Mesodermal cell (in vitro differentiated cells): ENCODE measurements around the gene GPR82.

ENCODE experiments used
- H3K27ac ChIP-seq: 2 replicates; pipeline ENCODE4 v1.7.0; 2013; ENCODE audit warnings: mild to moderate bottlenecking, low read depth, low read length, moderate library complexity; ENCODE audit not compliant: severe bottlenecking
- H3K36me3 ChIP-seq: 2 replicates; pipeline ENCODE4 v1.7.1; 2013; ENCODE audit warnings: mild to moderate bottlenecking, low read length, moderate library complexity; ENCODE audit not compliant: control insufficient read depth, insufficient read depth
- H3K4me1 ChIP-seq: one replicate; pipeline ENCODE4 v1.7.1; 2013; ENCODE audit warnings: mild to moderate bottlenecking, low read length; ENCODE audit not compliant: insufficient read depth, control insufficient read depth, poor library complexity, severe bottlenecking
- H3K4me3 ChIP-seq: 2 replicates; pipeline ENCODE4 v1.7.0; 2013; ENCODE audit warnings: low read length, control low read depth, mild to moderate bottlenecking; ENCODE audit not compliant: insufficient read depth, poor library complexity, severe bottlenecking; ENCODE audit errors: extremely low read depth
- H3K9me3 ChIP-seq: 2 replicates; pipeline ENCODE4 v1.7.1; 2013; ENCODE audit warnings: mild to moderate bottlenecking, low read length, moderate library complexity; ENCODE audit not compliant: control insufficient read depth
- WGBS, 2 experiments: methylation state at CpG; one replicate each; pipeline ENCODE4 v1.1.5; 2013; ENCODE audit warnings: missing lambda C conversion rate in 2 of 2; ENCODE audit not compliant: insufficient coverage in 2 of 2; 5-methylcytosine and 5-hydroxymethylcytosine counted together

GPR82 gene

GRCh38 chrX:41695426-41695825, 28.6 kb upstream of the GPR82 start:
- H3K4me1 ChIP-seq, result no peaks in the 10 kb centered on the region
- no peaks in the 10 kb centered on the region for H3K36me3 ChIP-seq
- no peaks in the 10 kb centered on the region for H3K9me3 ChIP-seq
- H3K4me3 ChIP-seq, result no peak overlapping the region
- WGBS, 2 experiments, result no CpG with 5 or more reads among the region's 7 CpGs
- H3K27ac ChIP-seq, result no peak overlapping the region

GRCh38 chrX:41703574-41704029, 20.4 kb upstream of the GPR82 start:
- Histone ChIP-seq H3K27ac (no peak overlapping the region), H3K4me1 (no peaks in the 10 kb centered on the region), H3K36me3 (no peaks in the 10 kb centered on the region), H3K9me3 (no peaks in the 10 kb centered on the region), H3K4me3 (no peak overlapping the region)

DNA sequence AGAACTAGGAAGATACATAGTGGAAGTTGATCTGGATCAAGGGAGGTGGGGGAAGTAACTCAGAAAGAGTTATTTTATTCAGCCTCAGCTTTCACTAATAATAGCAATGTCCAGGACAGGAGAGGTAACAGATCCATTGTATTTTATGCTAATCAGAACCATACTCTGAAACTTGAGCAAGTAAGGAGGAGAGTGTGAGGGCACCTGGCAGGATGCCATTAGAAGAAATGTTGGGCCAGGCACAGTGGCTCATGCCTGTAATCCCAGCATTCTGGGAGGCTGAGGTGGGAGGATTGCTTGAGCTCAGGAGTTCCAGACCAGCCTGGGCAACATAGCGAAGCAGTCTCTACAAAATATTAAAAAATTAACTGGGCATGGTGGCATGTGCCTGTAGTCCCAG, 18.9 kb upstream of the GPR82 start:
- Histone ChIP-seq H3K36me3 (no peaks in the 10 kb centered on the region), H3K4me3 (no peak overlapping the region), H3K4me1 (no peaks in the 10 kb centered on the region), H3K9me3 (no peaks in the 10 kb centered on the region), H3K27ac (no peak overlapping the region)
- no CpG with 5 or more reads among the region's 1 CpG for WGBS, 2 experiments

GRCh38 chrX:41705680-41706374, 18.2 kb upstream of the GPR82 start:
- Histone ChIP-seq H3K9me3 (no peaks in the 10 kb centered on the region), H3K27ac (no peak overlapping the region), H3K4me3 (no peak overlapping the region), H3K4me1 (no peaks in the 10 kb centered on the region), H3K36me3 (no peaks in the 10 kb centered on the region)
- no CpG with 5 or more reads among the region's 3 CpGs for WGBS, 2 experiments

DNA sequence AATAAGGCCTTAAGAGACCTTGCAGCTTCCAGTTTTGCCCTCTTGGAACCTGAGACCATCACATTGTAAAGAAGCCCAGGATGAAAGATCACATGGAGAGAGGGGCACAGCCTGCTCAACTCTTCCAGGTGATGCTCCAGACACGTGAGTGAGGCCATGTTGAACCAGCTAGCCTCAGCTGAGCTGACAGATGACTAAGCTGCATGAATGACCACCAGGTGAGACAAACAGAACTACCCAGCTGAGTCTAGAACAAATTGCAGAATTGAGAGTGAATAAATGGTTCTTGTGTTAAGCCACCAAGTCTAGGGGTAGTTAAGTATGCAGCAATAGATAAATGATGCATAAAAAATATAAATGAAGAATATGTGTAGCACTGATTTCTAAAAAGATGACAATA, 16.8 kb upstream of the GPR82 start:
- WGBS, 2 experiments, result 88 to 100% methylated on average over 1 of the region's 1 CpG
- H3K27ac ChIP-seq, result no peak overlapping the region
- H3K9me3 ChIP-seq, result no peaks in the 10 kb centered on the region
- no peaks in the 10 kb centered on the region for H3K4me1 ChIP-seq
- H3K4me3 ChIP-seq, result no peak overlapping the region
- H3K36me3 ChIP-seq, result no peaks in the 10 kb centered on the region

GRCh38 chrX:41708486-41708885, 15.5 kb upstream of the GPR82 start:
- no peaks in the 10 kb centered on the region for H3K4me1 ChIP-seq
- no CpG with 5 or more reads among the region's 3 CpGs for WGBS, 2 experiments

DNA sequence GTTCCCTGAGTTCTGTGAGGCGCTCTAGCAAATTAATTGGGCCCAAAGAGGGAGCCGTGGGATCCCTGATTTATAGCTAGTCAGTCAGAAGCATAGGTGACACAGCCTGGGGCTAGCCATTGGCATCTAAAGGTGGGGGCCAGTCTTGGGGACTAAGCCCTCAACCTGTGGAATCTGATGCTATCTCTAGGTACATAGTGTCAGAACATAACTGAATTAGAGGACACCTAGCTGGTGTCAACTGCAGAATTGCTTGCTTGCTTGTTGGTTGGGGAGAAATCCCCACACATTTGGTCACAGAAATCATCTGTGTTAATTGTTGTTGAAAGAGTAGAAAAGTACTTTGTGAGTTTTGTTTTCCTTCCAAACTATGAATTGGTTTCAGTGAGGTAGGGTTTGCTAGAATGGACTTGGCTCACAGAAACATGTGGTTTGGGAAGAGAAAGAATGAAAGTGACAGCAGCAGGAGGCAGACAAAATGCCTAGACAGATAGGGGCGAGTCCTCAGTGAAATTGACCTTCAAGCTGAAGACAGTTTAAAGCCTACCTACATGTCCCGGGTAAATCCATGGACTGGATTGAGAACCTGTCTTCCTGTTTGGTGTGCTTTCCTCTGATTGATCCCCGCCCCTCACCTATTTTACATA, 12.8 kb upstream of the GPR82 start:
- Histone ChIP-seq H3K4me3 (no peak overlapping the region), H3K4me1 (no peaks in the 10 kb centered on the region), H3K36me3 (no peaks in the 10 kb centered on the region), H3K27ac (no peak overlapping the region), H3K9me3 (no peaks in the 10 kb centered on the region)
- 70 to 77% methylated on average over 2 of the region's 5 CpGs for WGBS, 2 experiments

More at GRCh38 chrX:41708486-41708885, 15.5 kb upstream of the GPR82 start:
- H3K27ac ChIP-seq, result no peak overlapping the region
- no peak overlapping the region for H3K4me3 ChIP-seq
- H3K9me3 ChIP-seq, result no peaks in the 10 kb centered on the region
- H3K36me3 ChIP-seq, result no peaks in the 10 kb centered on the region

DNA sequence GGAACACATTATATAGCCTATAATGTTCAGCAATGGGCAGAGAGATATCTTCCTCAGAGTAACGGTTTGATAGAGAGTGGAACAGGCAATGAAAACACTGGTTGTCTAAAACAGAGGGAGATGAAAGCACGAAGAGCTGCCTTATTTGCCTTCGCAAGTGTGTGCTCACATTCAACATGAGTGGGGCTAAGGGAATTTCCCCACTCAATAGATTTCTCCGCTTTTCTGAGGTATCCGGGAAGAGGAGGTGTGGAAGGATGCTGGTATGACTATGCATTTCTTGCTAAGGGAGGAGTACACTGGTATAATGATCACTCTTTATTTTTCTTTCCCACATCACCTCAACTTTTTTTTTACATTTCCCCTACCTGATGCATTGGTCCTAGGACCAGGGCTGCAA, 7.8 kb upstream of the GPR82 start:
- no peak overlapping the region for H3K27ac ChIP-seq

GRCh38 chrX:41716767-41717473, 7.1 kb upstream of the GPR82 start:
- no peak overlapping the region for H3K4me3 ChIP-seq
- 96 to 100% methylated on average over 8 to 11 of the region's 12 CpGs for WGBS, 2 experiments
- peaks cover 4% of the 10 kb centered on the region for H3K9me3 ChIP-seq
- H3K36me3 ChIP-seq, result peaks cover 32% of the 10 kb centered on the region
- no peaks in the 10 kb centered on the region for H3K4me1 ChIP-seq
- no peak overlapping the region for H3K27ac ChIP-seq

More for the DNA sequence above, 7.8 kb upstream of the GPR82 start:
- no CpG with 5 or more reads among the region's 5 CpGs for WGBS, 2 experiments
- Histone ChIP-seq H3K9me3 (peaks cover 4% of the 10 kb centered on the region), H3K4me3 (no peak overlapping the region), H3K4me1 (no peaks in the 10 kb centered on the region), H3K36me3 (peaks cover 32% of the 10 kb centered on the region)

- peaks cover 4% of the 10 kb centered on the region for H3K9me3 ChIP-seq
- WGBS, 2 experiments, result 75 to 94% methylated on average over 2 of the region's 4 CpGs
- no peak overlapping the region for H3K4me3 ChIP-seq
- no peaks in the 10 kb centered on the region for H3K4me1 ChIP-seq
- peaks cover 32% of the 10 kb centered on the region for H3K36me3 ChIP-seq
- peak overlapping the region; percentile 41 for H3K27ac ChIP-seq
Observed at GRCh38 chrX:41718481-41719235, 5.3 kb upstream of the GPR82 start.
